ENCODE results near the gene BAZ2B.

BAZ2B gene

GRCh38 chr2:159614534-159615366, 1.6 kb downstream of the BAZ2B start:
- DNase-seq, result peak in 2 of 14 donors; percentile 42 to 56

DNA sequence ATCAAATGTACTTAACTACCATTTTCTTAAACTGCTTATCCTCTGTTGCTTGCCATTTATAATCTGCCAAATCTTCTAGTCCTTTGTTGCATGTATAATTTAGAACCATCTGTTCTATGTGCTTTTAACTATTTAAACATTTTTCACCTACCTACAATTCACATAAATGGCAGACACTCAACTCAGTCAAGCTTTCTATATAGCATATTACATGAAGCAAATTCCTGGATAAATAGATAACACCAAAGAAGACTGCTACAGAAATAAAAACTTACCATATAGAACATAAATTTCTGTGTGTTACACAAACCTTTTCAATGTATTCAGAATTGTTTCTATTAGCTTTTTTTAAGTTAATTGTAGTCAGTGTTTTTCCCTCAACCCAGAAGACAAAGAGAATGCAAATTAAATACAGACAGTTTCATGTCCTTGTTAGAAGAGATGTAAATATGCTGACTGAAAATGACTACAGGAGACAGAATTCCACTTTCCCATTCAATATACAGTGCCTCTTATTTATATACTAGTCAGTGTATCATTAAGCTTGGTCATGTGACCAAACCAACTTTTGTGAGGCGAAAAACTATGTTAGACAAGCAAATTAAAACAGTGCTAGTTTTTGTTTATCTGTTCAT, 2.6 kb downstream of the BAZ2B start:
- peak in 1 of 14 donors; percentile 62 for DNase-seq

DNA sequence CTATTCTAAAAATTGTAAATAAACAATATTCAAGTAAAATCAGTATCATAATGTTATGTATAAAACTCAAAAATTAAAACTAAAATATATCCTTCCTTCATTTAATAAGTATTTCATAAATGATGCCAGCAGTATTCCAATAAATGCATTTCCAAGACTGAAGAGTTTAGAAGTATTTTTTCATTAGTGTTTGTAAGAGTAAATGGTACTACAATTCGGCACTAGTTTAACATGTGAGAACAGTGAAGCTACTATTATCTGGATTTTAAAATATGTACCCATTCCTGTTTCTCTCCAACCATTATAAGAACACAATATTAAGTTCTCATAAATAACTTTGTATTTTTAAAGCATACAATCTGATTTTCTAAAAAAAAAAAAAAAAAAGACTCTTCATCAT, 3.3 kb downstream of the BAZ2B start:
- no peak for DNase-seq

- DNase-seq, result peak in 1 of 14 donors; percentile 32
Measured at GRCh38 chr2:159612255-159612901, 4.0 kb downstream of the BAZ2B start.

DNA sequence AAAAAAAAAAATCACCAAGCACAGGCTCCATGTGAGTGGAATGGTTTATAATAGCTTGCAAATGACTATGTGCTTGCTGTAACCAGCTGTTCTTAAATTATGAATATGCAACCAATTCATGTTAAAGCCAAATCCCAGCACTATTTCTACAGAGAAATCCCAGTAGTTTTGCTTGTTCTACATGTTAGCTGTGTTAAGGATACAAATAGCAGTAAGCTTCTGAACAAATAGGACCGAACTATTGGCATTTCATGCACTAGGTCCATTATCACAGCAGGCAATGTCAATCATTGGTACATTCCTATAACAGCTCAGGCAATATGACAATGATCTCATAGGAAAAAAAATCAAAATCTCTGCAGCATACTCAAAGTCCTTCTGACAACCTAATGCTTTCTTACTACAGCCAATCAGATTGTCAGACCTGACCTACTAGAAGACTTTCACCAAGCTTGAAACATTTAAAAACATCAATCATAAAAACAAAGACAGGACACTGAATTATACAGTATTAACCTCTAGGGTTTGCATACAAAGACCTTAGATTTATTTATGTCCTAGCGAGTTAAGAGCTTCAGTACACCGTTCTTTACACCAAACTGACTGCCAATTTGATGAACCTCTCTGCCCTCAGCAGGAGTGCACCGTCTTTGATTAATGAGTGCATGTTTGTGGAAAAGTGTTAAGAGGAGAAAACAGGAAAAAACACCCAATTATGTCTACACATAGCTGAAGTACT, 6.4 kb downstream of the BAZ2B start:
- DNase-seq, result peak in 1 of 14 donors; percentile 74

DNA sequence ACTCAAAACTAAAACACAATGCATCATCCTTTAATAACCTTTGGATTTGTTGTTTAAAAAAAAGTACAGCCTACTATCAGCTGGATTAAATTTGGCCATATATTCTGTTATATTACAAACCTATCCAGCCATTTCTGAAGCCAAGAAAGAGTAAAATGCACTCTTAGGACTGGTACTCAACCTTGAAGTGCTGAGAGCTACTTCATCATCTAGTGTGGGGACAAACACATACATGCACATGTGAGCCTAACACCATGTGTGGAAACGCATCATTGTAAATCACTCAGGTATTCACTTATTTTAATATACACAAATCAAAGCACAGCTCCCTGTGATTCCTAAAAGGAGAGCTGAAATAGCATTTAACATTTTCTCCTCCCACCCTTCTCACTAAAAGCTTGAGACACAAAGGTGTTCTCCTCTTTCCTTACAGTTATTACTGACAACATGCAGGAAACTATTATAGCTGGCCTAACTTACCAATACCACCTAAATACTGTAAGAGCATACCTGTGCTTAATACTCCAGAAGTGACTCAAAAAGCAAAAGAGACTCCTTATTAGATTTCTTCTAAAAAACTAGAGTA, 7.5 kb downstream of the BAZ2B start:
- DNase-seq, result peak in 1 of 14 donors; percentile 49

DNA sequence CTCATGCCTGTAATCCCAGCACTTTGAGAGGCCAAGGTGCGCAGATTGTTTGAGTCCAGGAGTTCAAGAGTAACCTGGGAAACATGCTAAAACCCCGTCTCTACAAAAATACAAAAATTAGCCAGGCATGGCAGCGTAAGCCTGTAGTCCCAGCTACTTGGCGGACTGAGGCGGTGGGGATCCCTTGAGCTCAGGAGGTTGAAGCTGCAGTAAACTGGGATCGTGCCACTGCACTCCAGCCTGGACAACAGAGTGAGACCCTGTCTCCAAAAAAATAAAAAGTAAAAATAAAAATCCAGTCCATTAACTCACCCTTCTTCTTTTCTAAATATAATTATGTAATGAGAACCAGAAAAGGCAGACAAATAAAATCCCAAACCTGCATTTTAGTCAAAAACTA, 8.2 kb downstream of the BAZ2B start:
- no peak for DNase-seq

- peak in 1 of 14 donors; percentile 26 for DNase-seq
Measured at GRCh38 chr2:159606287-159606686, 10.1 kb downstream of the BAZ2B start.

- DNase-seq, result peak in 1 of 14 donors; percentile 26
Measured at GRCh38 chr2:159605441-159606178, 10.7 kb downstream of the BAZ2B start.

GRCh38 chr2:159604159-159604558, 12.2 kb downstream of the BAZ2B start:
- DNase-seq, result no peak

GRCh38 chr2:159600752-159601151, 15.6 kb downstream of the BAZ2B start:
- DNase-seq, result no peak

DNA sequence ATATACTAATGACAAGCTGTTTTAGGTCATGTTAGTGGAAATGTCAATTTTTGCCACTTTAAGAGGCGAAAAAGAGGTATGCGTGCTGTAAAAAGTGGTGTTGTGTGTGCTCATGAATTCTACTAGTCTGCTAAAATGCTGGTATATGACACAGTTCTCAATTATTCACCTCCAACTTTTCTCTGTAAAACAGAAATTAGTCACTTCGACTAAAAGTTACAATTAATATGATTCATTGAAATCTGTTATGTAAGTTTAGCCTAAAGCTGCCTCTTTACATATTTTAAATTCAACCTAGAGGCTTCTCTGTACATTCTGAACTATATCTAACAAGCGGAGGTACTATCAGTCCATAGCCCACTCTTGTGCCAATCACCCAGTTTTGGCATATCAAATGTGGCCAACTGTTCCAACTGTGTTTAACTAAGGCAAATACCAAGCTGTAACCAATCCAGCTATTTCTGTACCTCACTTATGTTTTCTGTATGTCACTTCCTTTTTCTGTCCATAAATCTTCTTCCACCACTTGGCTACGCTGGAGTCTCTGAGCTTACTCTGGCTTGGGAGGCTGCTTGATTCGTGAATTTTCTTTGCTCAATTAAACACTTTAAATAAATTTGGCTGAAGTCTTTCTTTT, 20.8 kb downstream of the BAZ2B start:
- no peak for DNase-seq

DNA sequence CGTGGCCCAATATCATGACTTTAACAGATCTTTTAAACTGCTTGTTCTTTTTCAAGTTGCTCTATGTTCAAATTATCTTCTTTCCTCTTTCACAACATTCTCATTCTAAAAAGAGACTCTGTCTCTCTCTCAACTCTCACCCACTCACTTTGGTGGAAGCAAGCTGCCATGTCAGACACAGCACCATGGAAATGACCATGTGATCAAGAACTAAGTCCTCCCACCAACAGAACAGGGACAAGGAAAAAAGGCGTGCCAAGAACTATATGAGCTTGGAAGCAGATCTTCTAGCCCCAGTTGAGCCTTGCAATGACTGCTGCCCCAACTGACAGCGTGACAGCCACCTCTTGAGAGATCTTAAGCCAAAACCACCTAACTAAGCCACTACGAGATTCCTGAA, 23.9 kb downstream of the BAZ2B start:
- no peak for DNase-seq

DNA sequence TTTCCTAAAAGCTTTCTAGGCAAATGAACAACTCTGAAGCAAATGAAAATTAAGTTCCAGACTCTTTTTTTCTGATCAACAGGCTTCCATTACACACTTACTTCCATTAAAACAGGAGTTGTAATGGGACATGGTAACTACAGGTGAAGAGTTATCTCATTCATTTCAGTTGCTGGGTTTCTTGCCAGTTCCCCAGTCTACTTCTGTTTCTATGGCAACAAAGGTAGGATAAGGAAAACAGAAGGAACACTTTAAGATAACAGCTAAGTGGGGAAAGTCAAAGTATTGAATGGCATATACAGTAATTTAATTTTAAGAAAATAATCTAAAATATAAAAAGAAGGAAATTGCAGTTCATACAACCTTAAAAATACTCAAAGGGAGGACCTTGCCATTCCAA, 25.1 kb downstream of the BAZ2B start:
- no peak for DNase-seq

GRCh38 chr2:159589286-159589685, 27.1 kb downstream of the BAZ2B start:
- no peak for DNase-seq

DNA sequence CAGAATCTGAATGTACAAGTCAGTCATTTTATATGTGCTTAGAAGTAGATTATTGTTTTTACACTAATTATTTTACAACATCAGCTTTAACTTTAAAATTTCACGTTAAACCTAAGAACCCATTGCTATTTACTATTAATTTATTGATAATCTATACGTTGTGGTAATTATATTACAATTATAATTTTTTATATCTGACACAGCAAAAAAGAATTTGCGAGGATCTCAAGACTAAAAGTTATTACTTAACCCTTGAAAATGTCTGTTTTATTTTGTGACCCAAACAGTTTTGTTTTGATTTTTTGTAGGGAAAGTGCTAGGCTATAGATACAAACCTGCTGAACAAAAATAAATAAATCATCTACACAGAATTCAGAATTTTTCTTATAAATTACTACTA, 30.3 kb downstream of the BAZ2B start:
- DNase-seq, result no peak

DNA sequence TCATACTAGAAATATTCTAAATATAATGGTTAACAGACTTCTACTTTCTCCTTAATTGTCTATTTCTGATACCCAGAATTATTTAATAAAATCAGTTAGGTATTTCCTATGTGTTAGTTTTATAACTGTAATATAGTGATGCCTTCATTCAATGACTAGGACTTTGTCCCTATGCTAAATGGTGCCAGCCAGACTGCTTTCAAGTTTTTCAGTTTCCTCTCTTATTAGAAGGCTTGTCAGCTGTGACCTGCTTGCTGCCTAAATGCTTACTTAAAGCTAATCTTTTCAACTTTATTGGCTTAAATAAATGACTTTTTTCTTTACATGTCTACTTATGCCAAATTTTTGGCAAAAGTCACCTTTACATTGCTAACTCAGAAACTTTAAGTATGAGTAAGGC, 30.7 kb downstream of the BAZ2B start:
- DNase-seq, result no peak

- DNase-seq, result no peak
Measured at GRCh38 chr2:159584796-159585195, 31.6 kb downstream of the BAZ2B start.

GRCh38 chr2:159573846-159574606, 42.3 kb downstream of the BAZ2B start:
- no peak for DNase-seq

GRCh38 chr2:159573294-159573693, 43.1 kb downstream of the BAZ2B start:
- DNase-seq, result no peak
